HepG2 (cell line): Measurements from ENCODE around the gene FAM83D.

Experiments used
- CBX2 ChIP-seq, 2 experiments: fragments of 200-600 bp in 1 of 2; sonication (generic); formaldehyde crosslinking in 1 of 2; IDR thresholded peaks; 2 replicates each; pipeline versions ENCODE4 v1.7.0 to v1.8.1; 2018 to 2022; ENCODE audit warnings: low read depth in 2 of 2, low read length in 1 of 2, mild to moderate bottlenecking in 1 of 2, missing genetic modification reagents in 1 of 2
- MAZ ChIP-seq, 2 experiments: sonication (generic) in 1 of 2; formaldehyde crosslinking in 1 of 2; IDR thresholded peaks; 2 replicates each; pipeline versions ENCODE4 v1.5.0 to v1.6.1; 2012 to 2020; ENCODE audit warnings: low read depth in 2 of 2, mild to moderate bottlenecking in 2 of 2, borderline replicate concordance in 1 of 2, improper control_type of control experiment in 1 of 2, low read length in 1 of 2, missing genetic modification reagents in 1 of 2, moderate library complexity in 1 of 2
- RAD21 ChIP-seq: fragments of 450-650 bp; formaldehyde crosslinking; IDR thresholded peaks from 2 replicates; pipeline ENCODE4 v1.5.0; 2020; ENCODE audit warnings: mild to moderate bottlenecking
- ZNF550 ChIP-seq: sonication (generic); formaldehyde crosslinking; IDR thresholded peaks from 2 replicates; pipeline ENCODE4 v1.4.0; 2020; ENCODE audit warnings: mild to moderate bottlenecking, missing genetic modification reagents, borderline replicate concordance
- TF ChIP-seq, protein P1 (sequence below): sonication (generic); formaldehyde crosslinking; IDR thresholded peaks from 2 replicates; pipeline ENCODE4 v1.4.0; 2020; ENCODE audit warnings: missing genetic modification reagents

DNA sequence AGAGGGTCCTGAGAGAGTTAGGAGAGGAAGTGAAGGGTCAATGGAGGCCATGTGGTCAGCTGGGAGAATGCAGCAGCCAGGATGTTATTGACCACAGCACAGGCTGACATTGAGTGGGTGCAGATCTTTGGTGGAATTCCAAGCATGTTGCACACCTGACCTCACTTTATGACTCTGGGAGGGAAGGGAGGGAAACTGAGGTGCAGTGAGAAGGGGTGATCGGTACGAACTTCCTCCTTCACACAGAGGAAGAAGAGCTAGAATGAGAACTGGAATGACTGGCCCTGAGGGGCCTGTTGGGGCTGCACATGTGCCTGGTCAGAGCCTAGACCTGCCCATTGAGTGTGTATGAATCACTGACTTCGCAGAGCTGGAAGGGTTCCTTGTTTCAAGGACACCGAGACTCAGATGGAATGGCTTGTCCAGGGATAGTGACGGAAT lies 9.8 kb downstream of the FAM83D start:
- TF ChIP-seq ZNF550 (CRISPR knock-in tag) = no peak
- TF ChIP-seq, protein P1, sequence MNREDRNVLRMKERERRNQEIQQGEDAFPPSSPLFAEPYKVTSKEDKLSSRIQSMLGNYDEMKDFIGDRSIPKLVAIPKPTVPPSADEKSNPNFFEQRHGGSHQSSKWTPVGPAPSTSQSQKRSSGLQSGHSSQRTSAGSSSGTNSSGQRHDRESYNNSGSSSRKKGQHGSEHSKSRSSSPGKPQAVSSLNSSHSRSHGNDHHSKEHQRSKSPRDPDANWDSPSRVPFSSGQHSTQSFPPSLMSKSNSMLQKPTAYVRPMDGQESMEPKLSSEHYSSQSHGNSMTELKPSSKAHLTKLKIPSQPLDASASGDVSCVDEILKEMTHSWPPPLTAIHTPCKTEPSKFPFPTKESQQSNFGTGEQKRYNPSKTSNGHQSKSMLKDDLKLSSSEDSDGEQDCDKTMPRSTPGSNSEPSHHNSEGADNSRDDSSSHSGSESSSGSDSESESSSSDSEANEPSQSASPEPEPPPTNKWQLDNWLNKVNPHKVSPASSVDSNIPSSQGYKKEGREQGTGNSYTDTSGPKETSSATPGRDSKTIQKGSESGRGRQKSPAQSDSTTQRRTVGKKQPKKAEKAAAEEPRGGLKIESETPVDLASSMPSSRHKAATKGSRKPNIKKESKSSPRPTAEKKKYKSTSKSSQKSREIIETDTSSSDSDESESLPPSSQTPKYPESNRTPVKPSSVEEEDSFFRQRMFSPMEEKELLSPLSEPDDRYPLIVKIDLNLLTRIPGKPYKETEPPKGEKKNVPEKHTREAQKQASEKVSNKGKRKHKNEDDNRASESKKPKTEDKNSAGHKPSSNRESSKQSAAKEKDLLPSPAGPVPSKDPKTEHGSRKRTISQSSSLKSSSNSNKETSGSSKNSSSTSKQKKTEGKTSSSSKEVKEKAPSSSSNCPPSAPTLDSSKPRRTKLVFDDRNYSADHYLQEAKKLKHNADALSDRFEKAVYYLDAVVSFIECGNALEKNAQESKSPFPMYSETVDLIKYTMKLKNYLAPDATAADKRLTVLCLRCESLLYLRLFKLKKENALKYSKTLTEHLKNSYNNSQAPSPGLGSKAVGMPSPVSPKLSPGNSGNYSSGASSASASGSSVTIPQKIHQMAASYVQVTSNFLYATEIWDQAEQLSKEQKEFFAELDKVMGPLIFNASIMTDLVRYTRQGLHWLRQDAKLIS (CRISPR knock-in tag) = no peak
- TF ChIP-seq CBX2 (IDR thresholded peaks at IDR 0.05; ENCODE audit: low read depth, low read length) = no peak
- no peak for TF ChIP-seq CBX2 (CRISPR knock-in tag; IDR thresholded peaks at IDR 0.05; ENCODE audit: low read depth)
- no peak for TF ChIP-seq MAZ (IDR thresholded peaks at IDR 0.05; ENCODE audit: borderline replicate concordance, low read depth, low read length)
- TF ChIP-seq MAZ (CRISPR knock-in tag; IDR thresholded peaks at IDR 0.05; ENCODE audit: low read depth) = no peak
- no peak for TF ChIP-seq RAD21 (CRISPR knock-in tag)
